NCI-H460 (cell line): ENCODE results near the gene DENND1A. TPM values are rescaled to one million over a fixed set of nuclear protein-coding genes. Genes with fewer than 3 reads are reported as not detected.
A peak's percentile ranks its signal among the peaks of the same experiment; 100 is the strongest.
"Not testable (repeated sequence)": the region's sequence is repeated elsewhere in the genome, so short reads cannot be mapped to it uniquely, and the experiment has no call there.

Source experiments
- DNase-seq: peaks from one replicate; pipeline ENCODE4 v3.0.0-alpha.2; 2016; ENCODE audit warnings: low read depth; ENCODE audit errors: extremely low read depth
- total RNA-seq: library from RNA; depleted of rRNA; stranded (reverse); fragments of >200 nt; shearing (Covaris generic); gene quantifications from 2 replicates; pipeline ENCODE4 v1.2.3, GENCODE V29; 2014

DENND1A gene
- total RNA-seq, 1 experiment from 2014 or later, result 32.7 TPM

DNA sequence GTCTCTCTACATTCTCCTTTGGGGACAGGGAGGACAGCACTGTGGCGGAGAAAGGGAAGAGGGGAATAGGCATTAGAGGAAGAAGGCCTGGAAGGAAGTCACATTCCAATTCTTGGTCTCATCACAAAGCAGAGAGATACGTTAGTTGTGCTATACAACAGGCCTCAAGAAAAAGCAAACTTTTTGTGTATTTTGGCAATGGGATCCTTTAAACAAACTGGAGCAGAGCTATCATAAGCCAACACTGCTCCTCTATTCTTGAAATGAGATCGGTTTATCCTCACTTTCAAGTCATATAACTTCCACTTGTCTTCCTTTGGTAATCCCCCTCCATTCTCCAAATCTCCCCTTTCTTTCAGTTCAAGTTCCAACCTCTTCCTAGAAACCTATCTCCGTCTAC is 6.5 kb downstream of the DENND1A start:
- no peak for DNase-seq

DNA sequence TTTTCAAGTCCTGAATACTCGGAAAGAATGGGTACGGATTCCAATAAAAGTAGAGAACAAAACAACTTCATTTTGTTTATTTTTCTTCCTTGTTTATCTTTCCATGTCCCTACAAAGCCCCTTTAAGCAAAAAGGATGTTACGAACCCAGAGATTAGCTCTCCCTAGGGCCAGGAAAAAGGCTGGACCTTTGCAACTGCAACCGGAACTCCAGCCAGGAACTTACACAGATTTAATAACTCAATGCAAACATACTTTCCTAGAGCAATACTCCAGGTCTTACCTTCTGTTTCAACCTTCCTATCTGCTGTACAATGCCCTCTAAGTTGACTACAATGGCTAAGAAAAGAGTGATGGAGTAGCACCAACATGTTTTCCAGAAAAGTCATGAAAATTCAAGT is 7.0 kb downstream of the DENND1A start:
- DNase-seq, result no peak

DNA sequence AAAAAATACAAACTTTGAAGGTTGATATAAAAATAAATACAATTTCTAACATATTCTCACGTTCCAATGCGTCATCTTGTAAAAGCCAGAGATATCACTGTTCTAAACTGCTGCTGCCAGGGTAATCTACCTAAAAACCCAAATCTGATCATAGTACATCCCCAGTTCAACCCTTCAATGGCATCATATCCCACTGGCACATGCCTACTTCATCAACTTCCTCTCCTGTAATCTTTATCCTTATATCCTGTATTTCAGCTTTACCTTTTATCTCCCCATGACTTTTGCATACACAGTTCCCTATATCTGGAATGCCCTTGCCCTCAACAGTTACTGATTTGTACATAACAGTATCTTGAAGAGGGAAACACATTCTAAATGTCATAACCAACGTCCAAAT is 7.5 kb downstream of the DENND1A start:
- DNase-seq, result no peak

DNA sequence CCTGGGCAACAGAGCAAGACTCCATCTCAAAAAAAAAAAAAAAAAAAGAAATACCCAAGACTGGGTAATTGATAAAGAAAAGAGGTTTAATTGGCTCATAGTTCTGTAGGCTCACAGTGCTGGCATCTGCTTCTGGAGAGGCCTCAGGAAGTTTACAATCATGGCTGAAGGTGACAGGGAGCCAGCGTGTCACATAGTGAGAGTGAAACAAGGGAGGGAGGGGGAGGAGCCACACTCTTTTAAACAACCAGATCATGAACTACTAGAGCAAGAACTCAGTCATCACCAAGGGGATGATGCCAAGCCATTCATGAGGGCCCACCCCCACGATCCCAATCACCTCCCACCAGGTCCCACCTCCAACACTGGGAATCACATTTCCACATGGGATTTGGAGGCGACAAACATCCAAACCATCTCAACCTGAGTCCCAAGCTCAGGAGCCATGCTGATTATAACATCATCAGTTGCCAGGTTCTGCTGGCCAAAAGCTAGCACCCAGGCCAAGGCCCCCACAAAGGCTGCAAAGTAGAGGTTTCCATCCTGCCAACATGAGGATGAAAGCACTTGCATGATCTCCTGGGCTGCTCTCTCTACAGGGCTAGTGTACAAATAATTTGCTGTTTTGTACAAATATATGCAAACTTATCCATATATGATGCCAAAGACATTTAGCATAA is 15.3 kb downstream of the DENND1A start:
- no peak for DNase-seq

DNA sequence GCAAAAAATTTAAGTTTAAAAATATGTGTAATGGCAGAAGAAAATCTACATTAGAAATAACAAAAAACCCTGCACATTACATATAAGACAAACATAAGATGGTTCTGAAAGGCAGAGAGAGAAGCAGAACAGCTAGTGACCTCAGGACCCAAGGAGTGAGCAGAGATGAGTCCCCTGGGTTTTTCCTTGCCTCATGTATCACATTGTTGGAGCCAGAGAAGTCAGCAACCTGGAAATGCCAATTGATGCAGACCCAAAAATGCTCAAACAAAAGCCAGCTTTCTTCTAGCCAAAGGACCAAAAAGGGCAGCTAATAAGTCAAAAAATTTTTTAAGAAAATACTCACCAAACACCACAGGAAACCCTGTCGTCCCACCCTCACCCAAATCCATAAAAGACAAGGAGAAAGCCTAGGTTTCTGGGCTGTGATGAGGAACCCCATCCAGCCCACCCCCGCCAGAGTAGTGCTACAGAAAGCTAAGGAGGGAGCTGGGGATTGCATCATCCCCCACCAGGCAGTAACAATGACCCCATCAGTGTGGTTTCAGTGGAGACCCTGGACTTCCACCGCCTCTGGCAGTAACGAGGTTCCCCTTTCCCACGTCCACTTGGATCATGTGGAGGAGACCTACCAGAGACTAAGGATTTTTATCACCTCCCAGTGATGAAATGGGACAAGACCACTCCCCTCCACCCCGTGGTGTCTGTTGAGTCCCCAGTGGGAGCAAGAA is 17.6 kb downstream of the DENND1A start:
- no peak for DNase-seq

DNA sequence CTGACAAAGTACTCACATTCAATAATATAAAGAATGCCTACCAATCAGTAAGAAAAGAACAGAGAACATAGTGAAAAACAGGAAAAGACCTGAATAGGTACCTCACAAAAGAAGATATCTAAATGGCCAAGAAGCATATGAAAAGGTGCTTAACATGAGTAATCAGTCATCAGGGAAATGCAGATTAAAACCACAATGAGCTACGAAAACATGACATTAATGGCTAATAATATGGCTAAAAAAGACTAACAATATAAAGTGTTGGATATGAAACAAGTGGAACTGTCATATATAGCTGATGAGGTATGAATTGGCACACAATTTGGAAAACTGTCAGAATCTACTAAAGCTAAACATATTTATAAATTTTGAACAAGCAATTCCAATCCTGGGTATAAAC is 18.9 kb downstream of the DENND1A start:
- no peak for DNase-seq

DNA sequence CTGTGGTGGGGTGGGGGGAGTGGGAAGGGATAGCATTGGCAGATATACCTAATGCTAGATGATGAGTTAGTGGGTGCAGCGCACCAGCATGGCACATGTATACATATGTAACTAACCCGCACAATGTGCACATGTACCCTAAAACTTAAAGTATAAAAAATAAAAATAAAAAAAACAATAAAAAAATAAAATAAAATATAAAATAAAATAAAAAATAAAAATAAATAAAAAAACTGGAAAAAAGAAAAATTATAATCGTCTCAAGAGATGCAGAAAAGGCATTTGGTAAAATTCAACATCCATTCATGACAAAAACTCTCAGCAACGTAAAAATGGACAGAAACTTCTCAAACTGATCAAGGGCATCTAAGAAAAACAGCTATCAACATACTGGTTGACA is 20.7 kb downstream of the DENND1A start:
- not testable (repeated sequence) for DNase-seq

DNA sequence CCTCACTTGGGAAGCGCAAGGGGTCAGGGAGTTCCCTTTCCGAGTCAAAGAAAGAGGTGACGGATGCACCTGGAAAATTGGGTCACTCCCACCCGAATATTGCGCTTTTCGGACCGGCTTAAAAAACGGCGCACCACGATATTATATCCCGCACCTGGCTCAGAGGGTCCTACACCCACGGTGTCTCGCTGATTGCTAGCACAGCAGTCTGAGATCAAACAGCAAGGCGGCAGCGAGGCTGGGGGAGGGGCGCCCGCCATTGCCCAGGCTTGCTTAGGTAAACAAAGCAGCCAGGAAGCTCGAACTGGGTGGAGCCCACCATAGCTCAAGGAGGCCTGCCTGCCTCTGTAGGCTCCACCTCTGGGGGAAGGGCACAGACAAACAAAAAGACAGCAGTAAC is 26.4 kb downstream of the DENND1A start:
- not testable (repeated sequence) for DNase-seq

DNA sequence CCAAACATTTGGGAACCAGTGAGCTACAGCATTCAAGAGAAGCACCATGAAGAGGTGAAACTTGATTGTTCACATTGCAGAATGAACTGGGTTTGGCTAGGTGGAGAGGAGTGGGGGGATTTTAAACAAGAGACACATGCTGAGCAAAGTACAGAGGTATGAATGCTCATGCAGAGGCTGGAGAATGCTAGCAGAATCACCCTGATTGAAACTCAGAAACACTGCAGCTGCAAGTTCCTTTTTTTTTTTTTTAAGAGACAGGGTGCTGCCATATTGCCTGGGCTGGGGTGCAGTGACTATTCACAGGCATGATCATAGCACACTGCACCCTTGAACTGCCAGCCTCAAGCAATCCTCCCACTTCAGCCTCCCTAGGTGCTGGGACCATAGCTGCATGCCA is 35.1 kb downstream of the DENND1A start:
- no peak for DNase-seq

DNA sequence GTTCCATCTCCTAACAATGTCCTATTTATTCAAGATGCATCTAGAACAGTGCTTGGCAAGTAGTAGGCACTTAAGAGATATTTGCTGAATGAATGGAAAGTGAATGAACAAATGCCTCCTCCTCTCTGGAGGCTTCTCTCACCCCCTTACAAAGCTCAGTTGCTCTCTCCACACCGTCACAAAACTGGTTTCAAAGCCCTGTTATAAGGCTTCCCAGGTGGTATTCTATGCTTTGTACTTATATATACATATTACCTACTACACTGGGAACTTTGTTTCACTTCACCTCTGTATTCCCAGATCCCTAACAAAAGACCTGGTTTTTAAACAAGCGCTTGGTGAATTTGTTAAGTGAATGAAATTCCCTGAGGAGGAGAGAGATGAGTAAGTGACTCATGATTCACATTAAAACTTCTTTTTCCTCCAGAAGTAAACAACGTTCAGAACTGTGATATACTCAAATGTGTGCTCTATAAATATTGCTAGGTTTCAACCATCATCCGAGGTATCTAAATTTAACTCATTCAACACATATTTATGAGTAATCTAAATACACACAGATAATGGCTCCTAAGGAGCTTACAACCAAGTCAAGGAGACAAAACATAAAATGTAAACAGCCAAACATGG is 36.0 kb downstream of the DENND1A start:
- peak; percentile 44 for DNase-seq

DNA sequence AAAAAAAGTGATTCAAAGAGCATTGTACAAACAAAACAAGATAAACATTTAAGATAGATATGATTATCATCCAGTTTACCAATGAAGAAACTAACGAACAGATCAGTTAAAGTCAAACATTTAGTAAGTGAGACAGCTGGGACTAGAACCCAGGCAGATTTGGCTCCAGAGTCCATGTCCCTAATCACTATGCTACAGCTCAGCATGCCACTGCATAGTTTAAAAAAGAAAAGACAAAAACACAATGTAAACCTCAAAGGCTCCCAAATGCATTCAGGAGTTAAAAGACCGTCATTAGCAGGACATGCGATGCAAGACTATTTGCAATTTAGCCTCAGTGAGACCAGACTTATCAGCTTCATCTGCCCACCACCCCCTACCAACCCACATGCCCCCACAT is 36.8 kb downstream of the DENND1A start:
- DNase-seq, result no peak

DNA sequence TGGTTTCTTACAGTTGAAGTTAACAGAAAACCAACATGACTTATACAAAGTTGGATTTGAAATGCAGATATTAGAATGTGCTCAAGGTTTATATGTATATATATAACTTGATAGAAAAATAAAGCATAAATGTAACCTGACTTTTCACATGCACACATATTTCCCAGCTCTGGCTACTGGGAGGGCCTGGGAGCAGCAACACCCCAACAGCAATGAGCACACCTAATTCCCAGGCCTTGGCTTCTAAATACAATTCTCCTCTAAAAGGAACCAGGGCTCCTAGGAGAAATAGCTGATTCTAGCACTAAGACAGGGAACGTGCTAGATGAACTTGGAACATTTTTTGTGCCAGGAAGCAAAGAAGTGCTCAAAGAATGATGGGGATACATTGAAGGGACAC is 42.1 kb downstream of the DENND1A start:
- no peak for DNase-seq

DNA sequence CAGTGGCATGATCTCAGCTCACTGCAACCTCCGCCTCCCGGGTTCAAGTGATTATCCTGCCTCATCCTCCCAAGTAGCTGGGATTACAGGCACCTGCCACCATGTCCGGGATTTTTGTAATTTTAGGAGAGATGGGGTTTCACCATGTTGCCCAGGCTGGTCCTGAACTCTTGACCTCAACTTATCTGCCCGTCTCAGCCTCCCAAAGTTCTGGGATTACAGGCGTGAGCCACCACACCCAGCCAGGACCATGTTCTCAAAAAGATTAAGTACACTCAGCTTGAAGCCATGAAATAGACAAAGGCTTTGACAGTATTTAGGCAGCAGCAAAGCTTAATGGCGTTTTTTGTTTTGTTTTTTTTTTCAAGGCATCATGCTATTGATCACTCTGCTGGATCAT is 44.1 kb downstream of the DENND1A start:
- DNase-seq, result not testable (repeated sequence)

DNA sequence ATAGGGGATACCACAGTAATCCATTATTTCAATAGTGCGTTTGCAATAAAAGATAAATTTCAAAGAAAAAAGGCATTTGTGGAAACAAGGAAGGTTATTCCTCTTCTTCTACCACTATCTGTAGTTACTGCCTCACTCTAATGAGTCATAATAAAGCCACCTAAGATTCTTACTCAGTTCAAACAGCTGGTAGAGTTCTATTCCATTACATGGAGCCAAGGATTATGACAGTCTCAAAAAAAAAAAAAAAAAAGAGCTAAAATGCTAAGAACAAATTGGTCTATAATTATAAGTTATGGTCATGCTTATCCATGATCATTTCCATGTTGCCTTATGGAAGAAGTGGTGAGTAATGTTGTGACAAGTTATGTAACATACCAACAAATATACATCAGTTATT is 46.3 kb downstream of the DENND1A start:
- DNase-seq, result no peak

DNA sequence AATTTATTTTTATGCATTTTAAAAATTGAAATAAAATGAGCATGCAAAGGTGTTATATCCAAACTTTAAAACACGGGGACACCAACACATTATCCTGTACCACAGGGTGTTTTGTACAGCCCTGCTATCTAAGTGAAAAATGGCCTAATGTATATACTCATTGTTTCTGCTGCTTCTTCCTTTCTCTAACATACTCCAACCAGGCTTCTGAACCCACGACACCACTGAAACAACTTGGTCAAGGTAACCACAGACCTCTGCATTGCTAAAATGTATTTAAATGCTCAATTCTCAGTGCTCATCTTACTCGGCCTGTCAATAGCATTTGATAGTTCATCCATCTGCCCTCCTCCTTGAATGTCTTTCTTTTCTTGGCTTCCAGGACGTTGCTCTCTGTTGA is 48.3 kb downstream of the DENND1A start:
- DNase-seq, result no peak

DNA sequence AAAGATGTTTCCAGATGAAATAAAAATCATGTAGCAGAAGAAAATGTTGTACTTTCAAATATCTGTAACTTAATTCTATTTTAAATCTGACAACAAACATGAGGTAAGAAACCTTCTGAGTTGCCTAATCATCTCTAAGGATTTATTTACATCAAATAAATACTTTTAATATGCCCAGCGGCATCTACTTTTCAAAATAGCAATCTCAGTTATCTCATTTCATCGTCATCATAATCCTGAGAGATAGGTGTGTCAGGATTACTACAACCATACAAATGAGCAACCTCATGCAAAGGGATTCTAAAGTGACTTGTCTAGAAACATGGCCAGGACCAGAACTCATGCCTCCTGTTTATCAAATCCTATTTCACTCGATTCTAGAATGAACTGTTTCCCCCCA is 49.5 kb downstream of the DENND1A start:
- DNase-seq, result no peak

DNA sequence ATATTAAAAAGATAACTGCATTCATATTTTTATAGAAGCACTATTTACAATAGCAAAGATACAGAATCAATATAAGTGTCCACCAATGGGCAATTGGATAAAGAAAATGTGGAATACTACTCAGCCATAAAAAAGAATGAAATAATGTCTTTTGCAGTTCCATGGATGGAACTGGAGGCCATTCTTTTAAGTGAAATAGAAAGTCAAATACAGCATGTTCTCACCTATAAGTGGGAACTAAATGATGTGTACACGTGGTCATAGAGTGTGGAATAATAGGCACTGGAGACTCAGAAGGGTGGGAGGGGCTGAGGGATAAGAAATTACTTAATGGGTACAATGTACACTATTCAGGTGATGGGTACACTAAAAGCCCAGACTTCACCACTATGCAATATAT is 53.2 kb downstream of the DENND1A start:
- no peak for DNase-seq

DNA sequence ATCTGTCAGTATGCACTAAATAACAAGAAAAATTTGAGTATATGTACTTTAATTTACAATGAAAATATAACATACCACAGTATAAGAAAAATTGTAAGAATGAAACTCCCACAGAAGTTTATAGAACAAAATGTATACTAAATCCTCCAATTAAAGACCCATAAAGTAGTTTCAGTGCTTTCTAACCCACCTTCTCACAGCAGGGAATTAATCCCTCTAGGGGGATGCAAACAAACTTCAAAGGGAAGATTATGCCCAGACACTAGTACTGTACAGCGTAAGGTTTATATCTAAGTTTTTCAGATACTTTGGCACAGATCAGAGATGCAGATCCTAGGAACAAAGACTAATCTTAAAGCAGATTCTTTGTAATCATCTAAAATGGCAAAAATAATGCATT is 57.2 kb downstream of the DENND1A start:
- DNase-seq, result no peak

DNA sequence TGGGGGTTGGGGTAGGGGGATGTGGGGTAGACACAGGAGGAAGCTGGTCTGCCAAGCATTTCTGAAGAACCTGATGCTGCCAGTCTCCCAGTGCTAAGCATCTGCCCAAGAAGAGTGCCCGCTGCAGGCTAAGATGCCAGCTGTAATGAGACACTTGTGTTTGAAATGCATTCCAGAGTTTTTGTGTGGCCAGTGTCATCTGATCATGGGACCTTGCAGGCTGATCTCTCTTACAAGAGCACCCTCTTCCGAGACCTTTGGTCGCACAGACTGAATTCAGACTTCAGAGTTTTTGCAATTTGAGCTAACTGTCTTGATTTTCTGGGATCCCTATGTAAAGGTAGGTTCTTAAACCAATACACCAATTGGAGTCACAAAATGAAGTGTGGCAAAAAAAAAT is 58.1 kb downstream of the DENND1A start:
- DNase-seq, result no peak

DNA sequence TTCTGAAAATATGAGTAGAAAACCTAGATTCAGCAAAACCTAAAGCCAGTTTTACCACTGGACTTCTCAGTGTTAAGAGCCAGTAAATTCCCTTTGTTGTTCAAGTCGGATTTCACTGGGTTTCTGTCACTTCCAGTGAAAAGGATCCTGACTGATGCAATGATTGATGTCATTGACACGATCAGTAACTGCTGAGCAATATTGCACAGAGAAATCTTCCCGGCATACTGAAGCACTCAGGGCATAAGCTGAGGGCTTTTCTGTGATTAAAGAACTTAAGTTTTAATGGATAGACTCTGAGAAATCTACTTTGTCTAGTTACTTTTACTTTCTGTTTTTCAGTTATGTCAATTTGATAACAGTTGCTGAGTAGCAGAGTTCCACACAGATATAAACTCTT is 61.9 kb downstream of the DENND1A start:
- peak; percentile 81 for DNase-seq

DNA sequence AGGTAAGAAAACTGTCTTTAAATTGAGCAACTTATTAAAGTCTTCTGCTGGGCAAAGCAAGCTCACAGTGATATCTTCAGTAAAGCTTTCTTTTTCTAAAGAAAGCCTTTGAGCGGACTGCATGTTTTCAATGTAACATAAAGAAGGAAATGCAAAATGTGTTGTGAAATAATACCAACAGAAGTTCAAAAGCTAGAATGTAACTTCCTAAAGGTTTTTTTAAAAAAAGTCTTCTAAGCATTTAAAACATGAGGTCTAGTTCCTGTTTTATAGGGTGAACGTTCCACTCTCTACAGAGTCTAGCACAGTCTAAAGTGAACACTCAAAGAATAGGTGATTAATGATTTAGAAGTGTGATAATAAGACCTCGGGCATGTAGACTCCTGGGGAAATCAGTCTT is 62.9 kb downstream of the DENND1A start:
- no peak for DNase-seq

DNA sequence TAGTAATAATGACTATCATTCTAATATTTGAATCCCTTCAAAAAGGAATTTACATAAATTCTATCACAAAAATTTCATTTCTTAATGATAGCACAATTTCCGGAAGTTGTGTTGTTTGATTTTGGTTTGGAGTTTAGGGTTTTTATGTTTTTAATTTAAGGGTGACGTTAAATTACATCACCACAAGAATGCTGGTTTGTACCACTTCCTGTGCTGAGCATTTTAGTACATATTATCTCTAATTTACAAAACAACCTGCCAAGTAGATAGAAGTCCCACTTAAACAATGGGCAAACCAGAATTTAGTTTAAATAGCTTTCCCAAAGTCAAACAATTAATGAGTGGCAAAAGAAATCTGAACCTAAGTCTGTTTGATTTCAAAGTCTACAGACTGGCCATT is 63.4 kb downstream of the DENND1A start:
- DNase-seq, result no peak
